CD14-positive monocyte (primary cell): Measurements from ENCODE around the gene TFEB. TPM values are rescaled to one million over a fixed set of nuclear protein-coding genes. Genes with fewer than 3 reads are reported as not detected.
A peak's percentile ranks its signal among the peaks of the same experiment; 100 is the strongest.

ENCODE experiments used
- DNase-seq, 3 donors: peaks; one replicate each; pipeline ENCODE4 v3.0.0-alpha.2; 2011 to 2022
- H2AFZ ChIP-seq: 2 replicates; pipeline ENCODE4 v1.6.0; 2012; ENCODE audit warnings: mild to moderate bottlenecking, low read depth, low read length, inconsistent platforms; ENCODE audit not compliant: insufficient read depth, poor library complexity, severe bottlenecking
- H3K27ac ChIP-seq, 2 donors: 1 replicate in 1 of 2; 2 replicates in 1 of 2; pipeline ENCODE4 v1.5.1; 2012 to 2013; ENCODE audit warnings: low read length in 2 of 2, control low read depth in 1 of 2, inconsistent platforms in 1 of 2, low read depth in 1 of 2, mild to moderate bottlenecking in 1 of 2
- H3K27me3 ChIP-seq, 2 donors: one replicate each; pipeline versions ENCODE4 v1.6.0 to v1.6.1; 2011 to 2013; ENCODE audit warnings: low read length in 2 of 2; ENCODE audit not compliant: control insufficient read depth in 2 of 2, insufficient read depth in 2 of 2
- H3K36me3 ChIP-seq, 2 donors: replicated peaks in 1 of 2; 1 replicate in 1 of 2; 2 replicates in 1 of 2; pipeline versions ENCODE4 v1.5.1 to v1.6.1; 2012 to 2013; ENCODE audit warnings: low read length in 2 of 2, control low read depth in 1 of 2, inconsistent platforms in 1 of 2, mild to moderate bottlenecking in 1 of 2; ENCODE audit not compliant: insufficient read depth in 2 of 2, control insufficient read depth in 1 of 2
- H3K4me1 ChIP-seq, 2 donors: 1 replicate in 1 of 2; 2 replicates in 1 of 2; pipeline versions ENCODE4 v1.5.1 to v1.6.1; 2012 to 2013; ENCODE audit warnings: low read length in 2 of 2, control low read depth in 1 of 2, inconsistent platforms in 1 of 2, mild to moderate bottlenecking in 1 of 2, moderate library complexity in 1 of 2; ENCODE audit not compliant: insufficient read depth in 2 of 2, control insufficient read depth in 1 of 2
- H3K4me2 ChIP-seq: replicated peaks from 2 replicates; pipeline ENCODE3; 2012; ENCODE audit warnings: low read length, moderate library complexity, mild to moderate bottlenecking; ENCODE audit not compliant: poor library complexity, severe bottlenecking; ENCODE audit errors: extremely low read depth
- H3K4me3 ChIP-seq, 3 experiments: fragments of 200-600 bp in 1 of 3; sonication (generic) in 1 of 3; replicated peaks in 1 of 3; 1 replicate in 2 of 3; 2 replicates in 1 of 3; pipeline ENCODE4 v1.5.1; 2011 to 2013; ENCODE audit warnings: low read length in 3 of 3, mild to moderate bottlenecking in 3 of 3, control low read depth in 2 of 3, low read depth in 2 of 3, inconsistent platforms in 1 of 3, moderate library complexity in 1 of 3
- H3K79me2 ChIP-seq: 2 replicates; pipeline ENCODE4 v1.6.0; 2012; ENCODE audit warnings: mild to moderate bottlenecking, control low read depth, inconsistent platforms, low read length, moderate library complexity; ENCODE audit not compliant: insufficient read depth
- H3K9ac ChIP-seq: 2 replicates; pipeline ENCODE4 v1.6.0; 2017; ENCODE audit warnings: low read length, mild to moderate bottlenecking; ENCODE audit not compliant: insufficient read depth, poor library complexity, severe bottlenecking
- H3K9me3 ChIP-seq, 2 donors: replicated peaks in 1 of 2; 1 replicate in 1 of 2; 2 replicates in 1 of 2; pipeline versions ENCODE4 v1.5.1 to v1.6.1; 2012 to 2013; ENCODE audit warnings: low read length in 2 of 2, control low read depth in 1 of 2; ENCODE audit not compliant: control insufficient read depth in 1 of 2, insufficient read depth in 1 of 2
- H4K20me1 ChIP-seq: 2 replicates; pipeline ENCODE4 v1.6.0; 2012; ENCODE audit warnings: mild to moderate bottlenecking, low read length, control low read depth, moderate library complexity; ENCODE audit not compliant: insufficient read depth
- H3K27ac Mint-ChIP-seq, 7 donors: one replicate each; pipeline ENCODE4 v1.8.0; 2020; ENCODE audit warnings: mild to moderate bottlenecking in 7 of 7, mixed read lengths in 7 of 7, moderate library complexity in 6 of 7, inconsistent platforms in 2 of 7
- H3K27me3 Mint-ChIP-seq, 3 donors: one replicate each; pipeline ENCODE4 v1.8.0; 2021 to 2022; ENCODE audit warnings: low read depth in 3 of 3, mild to moderate bottlenecking in 3 of 3, mixed read lengths in 3 of 3, moderate library complexity in 3 of 3, inconsistent platforms in 1 of 3
- H3K36me3 Mint-ChIP-seq, 2 donors: one replicate each; pipeline ENCODE4 v1.8.0; 2020; ENCODE audit warnings: mixed read lengths in 2 of 2, inconsistent platforms in 1 of 2, mild to moderate bottlenecking in 1 of 2
- H3K4me1 Mint-ChIP-seq: one replicate; pipeline ENCODE4 v1.8.0; 2020; ENCODE audit warnings: mild to moderate bottlenecking, mixed read lengths
- H3K4me3 Mint-ChIP-seq, 2 donors: one replicate each; pipeline ENCODE4 v1.8.0; 2020; ENCODE audit warnings: mild to moderate bottlenecking in 2 of 2, mixed read lengths in 2 of 2, moderate library complexity in 1 of 2
- H3K9me3 Mint-ChIP-seq, 7 donors: one replicate each; pipeline ENCODE4 v1.8.0; 2020 to 2022; ENCODE audit warnings: mixed read lengths in 7 of 7, mild to moderate bottlenecking in 6 of 7, moderate library complexity in 6 of 7, inconsistent platforms in 2 of 7
- CTCF ChIP-seq: fragments of 200-600 bp; IDR thresholded peaks from one replicate; pipeline ENCODE4 v1.8.0; 2022; ENCODE audit warnings: antibody characterized with exemption, mild to moderate bottlenecking
- WGBS: methylation state at CpG from one replicate; pipeline ENCODE4 v1.1.5; 2013; ENCODE audit warnings: missing lambda C conversion rate; ENCODE audit not compliant: insufficient coverage; 5-methylcytosine and 5-hydroxymethylcytosine counted together
- intact Hi-C, 2 donors: fragments of 100-400 bp; cut with micrococcal nuclease; formaldehyde crosslinking; loops; one replicate each; pipeline versions ENCODE4 v1.15.0 to v1.15.1; 2023
- polyA plus RNA-seq, 3 donors: library from polyadenylated mRNA; depleted of rRNA in 1 of 3; unstranded in 2 of 3; stranded (reverse) in 1 of 3; fragments of 300-500 nt in 2 of 3; fragments of >200 nt in 1 of 3; fragmentation: Illumina TruSeq in 2 of 3; gene quantifications; 1 replicate in 2 of 3; 2 replicates in 1 of 3; pipeline ENCODE4 v1.2.3, GENCODE V29; 2012 to 2021

The TFEB gene
- polyA plus RNA-seq, 3 donors, result 42.6 to 60.0 (median 55.0) TPM

GRCh38 chr6:41732591-41733359 is 2.6 kb downstream of the TFEB start:
- Histone ChIP-seq H3K27me3 (no peaks in the 10 kb centered on the region), H3K9ac (peak overlapping the region; percentile 84)
- H3K9me3 Mint-ChIP-seq, result no peaks in the 10 kb centered on the region

More at GRCh38 chr6:41732591-41733359, 2.6 kb downstream of the TFEB start:
- Histone ChIP-seq H3K36me3 (peaks cover 8 to 30% of the 10 kb centered on the region in 2 donors), H3K4me1 (peaks cover 59 to 64% of the 10 kb centered on the region in 2 donors), H4K20me1 (peaks cover 64% of the 10 kb centered on the region), H3K4me2 (peak overlapping the region; percentile 95), H3K27ac (peak overlapping the region; percentile 74 to 84), H3K4me3 (peak overlapping the region in 2 of 3 experiments; percentile 66 to 88), H3K79me2 (peaks cover 68% of the 10 kb centered on the region), H2AFZ (no peak overlapping the region), H3K9me3 (no peaks in the 10 kb centered on the region)
- Mint-ChIP-seq H3K27me3 (peaks cover 0 to 5% (median 2%) of the 10 kb centered on the region in 3 donors), H3K27ac (peak overlapping the region in 6 of 7 donors; percentile 3 to 95 (median 92)), H3K36me3 (peaks cover 27 to 43% of the 10 kb centered on the region in 2 donors), H3K4me1 (peaks cover 63% of the 10 kb centered on the region), H3K4me3 (peak overlapping the region; percentile 88 to 92)
- 78% methylated on average over 7 of the region's 8 CpGs for WGBS
- peak in 1 of 3 donors; percentile 33 for DNase-seq
- intact Hi-C loops, result loop anchor here in 1 of 2 donors (10.0 kb wide), 1 partner anchor 658 kb away; the partner anchor contains the start of genes NFYA and OARD1
- no peak for TF ChIP-seq CTCF
